ENCODE measurements around the gene RASD1. TPM values are rescaled to one million over a fixed set of nuclear protein-coding genes. Genes with fewer than 3 reads are reported as not detected.

The RASD1 gene
- total RNA-seq, 2 donors from 2014 or later = 124 to 175 TPM

- TF ChIP-seq POLR2AphosphoS5 (IDR thresholded peaks at IDR 0.05) (no peak), CTCF (IDR thresholded peaks at IDR 0.05) (no peak), POLR2A (IDR thresholded peaks at IDR 0.05) (no peak)
- no peaks in the 10 kb centered on the region for H3K4me1 ChIP-seq (replicated peaks)
- WGBS = 66% methylated on average over 14 of the region's 14 CpGs
- H3K27ac ChIP-seq = no peak overlapping the region
- no peaks in the 10 kb centered on the region for H3K36me3 ChIP-seq
- H3K27me3 ChIP-seq (replicated peaks; ENCODE audit: insufficient read depth) = no peaks in the 10 kb centered on the region
- no peak overlapping the region for H3K4me3 ChIP-seq
- no peaks in the 10 kb centered on the region for H3K9me3 ChIP-seq
- intact Hi-C loops (cut with DNase I) = loop anchor here (10.0 kb wide), 1 partner anchor 114 kb away; no protein-coding TSS in a partner anchor
- DNase-seq (ENCODE audit: low spot score) = no peak
Observed at GRCh38 chr17:17500999-17501605, 4.9 kb upstream of the RASD1 start.

- WGBS = 87% methylated on average over 17 of the region's 17 CpGs
- Histone ChIP-seq H3K9me3 (no peaks in the 10 kb centered on the region), H3K36me3 (no peaks in the 10 kb centered on the region), H3K4me3 (no peak overlapping the region), H3K27me3 (replicated peaks; ENCODE audit: insufficient read depth) (no peaks in the 10 kb centered on the region), H3K27ac (no peak overlapping the region), H3K4me1 (replicated peaks) (no peaks in the 10 kb centered on the region)
- TF ChIP-seq POLR2AphosphoS5 (IDR thresholded peaks at IDR 0.05) (no peak), CTCF (IDR thresholded peaks at IDR 0.05) (no peak), POLR2A (IDR thresholded peaks at IDR 0.05) (no peak)
- no peak for DNase-seq (ENCODE audit: low spot score)
- intact Hi-C loops (cut with DNase I) = loop anchor here (5.0 to 10.0 kb wide), 3 partner anchors 115 to 143 kb away; no protein-coding TSS in a partner anchor
Observed at GRCh38 chr17:17499402-17500145, 3.4 kb upstream of the RASD1 start.

GRCh38 chr17:17498606-17499301 lies 2.6 kb upstream of the RASD1 start:
- no peaks in the 10 kb centered on the region for H3K36me3 ChIP-seq
- no peaks in the 10 kb centered on the region for H3K27me3 ChIP-seq (replicated peaks; ENCODE audit: insufficient read depth)
- intact Hi-C loops (cut with DNase I) = loop anchor here (5.0 kb wide), 2 partner anchors 141 to 144 kb away; no protein-coding TSS in a partner anchor
- H3K4me3 ChIP-seq = no peak overlapping the region
- WGBS = 88% methylated on average over 16 of the region's 16 CpGs
- H3K4me1 ChIP-seq (replicated peaks) = peaks cover 1% of the 10 kb centered on the region
- no peaks in the 10 kb centered on the region for H3K9me3 ChIP-seq
- H3K27ac ChIP-seq = no peak overlapping the region
- TF ChIP-seq POLR2AphosphoS5 (IDR thresholded peaks at IDR 0.05) = no peak
- no peak for TF ChIP-seq POLR2A (IDR thresholded peaks at IDR 0.05)
- TF ChIP-seq CTCF (IDR thresholded peaks at IDR 0.05) = no peak
- DNase-seq (ENCODE audit: low spot score) = no peak

GRCh38 chr17:17497845-17498520 lies 1.8 kb upstream of the RASD1 start:
- Histone ChIP-seq H3K27me3 (replicated peaks; ENCODE audit: insufficient read depth) (no peaks in the 10 kb centered on the region), H3K4me3 (no peak overlapping the region), H3K4me1 (replicated peaks) (peaks cover 5% of the 10 kb centered on the region), H3K36me3 (no peaks in the 10 kb centered on the region), H3K9me3 (no peaks in the 10 kb centered on the region), H3K27ac (no peak overlapping the region)
- no peak for TF ChIP-seq CTCF (IDR thresholded peaks at IDR 0.05)
- no peak for TF ChIP-seq POLR2A (IDR thresholded peaks at IDR 0.05)
- DNase-seq (ENCODE audit: low spot score) = no peak
- 99% methylated on average over 9 of the region's 10 CpGs for WGBS
- intact Hi-C loops (cut with DNase I) = loop anchor here (2.0 to 5.0 kb wide), 3 partner anchors 73 to 144 kb away; no protein-coding TSS in a partner anchor
